ENCODE results near the gene SMYD3. TPM values are rescaled to one million over a fixed set of nuclear protein-coding genes. Genes with fewer than 3 reads are reported as not detected.

Gene SMYD3
- total RNA-seq, 1 experiment from 2014 or later = 29.6 TPM

DNA sequence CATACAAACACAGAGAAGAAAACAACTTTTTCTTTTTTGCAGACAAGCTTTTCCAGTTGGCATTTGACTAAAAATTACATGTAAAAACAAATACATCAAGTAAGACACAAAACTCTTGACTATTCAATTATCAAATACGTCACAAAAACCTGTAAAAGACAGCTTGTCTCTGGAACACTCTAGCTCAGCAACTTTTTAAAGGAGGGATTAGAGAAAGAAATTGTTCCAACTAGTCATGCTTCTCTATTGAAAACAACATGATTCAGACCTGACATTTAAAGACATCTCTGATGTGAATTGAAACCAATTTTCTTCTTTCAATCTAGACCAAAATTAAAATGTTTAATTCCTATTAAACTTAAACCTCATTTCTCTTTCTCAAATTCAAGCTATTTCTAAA is 30.3 kb downstream of the SMYD3 start:
- H3K36me3 ChIP-seq (ENCODE audit: low read depth) = no peaks in the 10 kb centered on the region
- DNase-seq = no peak
- intact Hi-C loops (cut with micrococcal nuclease; ENCODE audit: unreplicated experiment) = no loop called here
- no peaks in the 10 kb centered on the region for H3K9me3 ChIP-seq (ENCODE audit: insufficient read depth, low read depth)
- H4K20me1 ChIP-seq (ENCODE audit: insufficient read depth) = peaks cover 3% of the 10 kb centered on the region; the same call in 1 of the 2 replicates
- TF ChIP-seq, protein P1, sequence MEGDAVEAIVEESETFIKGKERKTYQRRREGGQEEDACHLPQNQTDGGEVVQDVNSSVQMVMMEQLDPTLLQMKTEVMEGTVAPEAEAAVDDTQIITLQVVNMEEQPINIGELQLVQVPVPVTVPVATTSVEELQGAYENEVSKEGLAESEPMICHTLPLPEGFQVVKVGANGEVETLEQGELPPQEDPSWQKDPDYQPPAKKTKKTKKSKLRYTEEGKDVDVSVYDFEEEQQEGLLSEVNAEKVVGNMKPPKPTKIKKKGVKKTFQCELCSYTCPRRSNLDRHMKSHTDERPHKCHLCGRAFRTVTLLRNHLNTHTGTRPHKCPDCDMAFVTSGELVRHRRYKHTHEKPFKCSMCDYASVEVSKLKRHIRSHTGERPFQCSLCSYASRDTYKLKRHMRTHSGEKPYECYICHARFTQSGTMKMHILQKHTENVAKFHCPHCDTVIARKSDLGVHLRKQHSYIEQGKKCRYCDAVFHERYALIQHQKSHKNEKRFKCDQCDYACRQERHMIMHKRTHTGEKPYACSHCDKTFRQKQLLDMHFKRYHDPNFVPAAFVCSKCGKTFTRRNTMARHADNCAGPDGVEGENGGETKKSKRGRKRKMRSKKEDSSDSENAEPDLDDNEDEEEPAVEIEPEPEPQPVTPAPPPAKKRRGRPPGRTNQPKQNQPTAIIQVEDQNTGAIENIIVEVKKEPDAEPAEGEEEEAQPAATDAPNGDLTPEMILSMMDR (conservative IDR thresholded peaks at IDR 0.05) = no peak
- TF ChIP-seq EZH2 (IDR thresholded peaks at IDR 0.05; ENCODE audit: low read depth) = no peak
- no peak overlapping the region for H3K27ac ChIP-seq
- H3F3A ChIP-seq (ENCODE audit: insufficient read depth, low read depth) = no peaks in the 10 kb centered on the region
- no peak overlapping the region for H2AFZ ChIP-seq
- ChIA-PET CTCF (no interaction called here), POLR2A (ENCODE audit: unreplicated experiment) (no interaction called here)
- no TSS peak for BruUV-seq (replicated peaks)
- no peak overlapping the region for H3K4me3 ChIP-seq
- H3K4me1 ChIP-seq (replicated peaks; ENCODE audit: insufficient read depth) = no peaks in the 10 kb centered on the region
- no peaks in the 10 kb centered on the region for H3K27me3 ChIP-seq (ENCODE audit: insufficient read depth, low read depth)
- no peak overlapping the region for H3K4me2 ChIP-seq
- H3K9me2 ChIP-seq (ENCODE audit: insufficient read depth) = no peaks in the 10 kb centered on the region
- H3K79me2 ChIP-seq (ENCODE audit: low read depth) = no peaks in the 10 kb centered on the region

DNA sequence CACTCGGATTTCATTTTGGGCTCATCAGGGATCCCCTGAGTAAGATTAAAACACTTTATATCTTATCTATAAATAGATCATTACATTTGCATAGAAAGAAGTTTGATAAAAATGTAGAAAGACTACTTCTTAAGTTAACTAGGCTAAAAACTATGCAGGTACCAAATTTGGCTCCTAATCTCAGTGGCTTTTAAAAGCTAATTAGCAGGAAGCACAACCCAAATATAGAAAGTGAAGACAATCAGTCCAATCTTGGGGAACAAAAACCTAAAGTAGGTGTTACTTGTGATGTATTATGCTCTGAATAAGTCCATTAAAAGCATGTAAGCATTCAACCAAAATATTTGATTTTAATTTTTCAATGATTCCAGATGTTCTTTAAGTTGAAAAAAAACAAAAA is 35.4 kb downstream of the SMYD3 start:
- no peaks in the 10 kb centered on the region for H3F3A ChIP-seq (ENCODE audit: insufficient read depth, low read depth)
- ChIA-PET CTCF (no interaction called here), POLR2A (ENCODE audit: unreplicated experiment) (no interaction called here)
- H3K9me3 ChIP-seq (ENCODE audit: insufficient read depth, low read depth) = no peaks in the 10 kb centered on the region
- H3K9me2 ChIP-seq (ENCODE audit: insufficient read depth) = no peaks in the 10 kb centered on the region
- H3K27me3 ChIP-seq (ENCODE audit: insufficient read depth, low read depth) = no peaks in the 10 kb centered on the region
- H3K36me3 ChIP-seq (ENCODE audit: low read depth) = no peaks in the 10 kb centered on the region
- H3K27ac ChIP-seq = no peak overlapping the region
- H3K4me2 ChIP-seq = no peak overlapping the region
- H3K4me3 ChIP-seq = no peak overlapping the region
- no peaks in the 10 kb centered on the region; the same call in none of the 2 replicates for H4K20me1 ChIP-seq (ENCODE audit: insufficient read depth)
- intact Hi-C loops (cut with micrococcal nuclease; ENCODE audit: unreplicated experiment) = no loop called here
- no peaks in the 10 kb centered on the region for H3K79me2 ChIP-seq (ENCODE audit: low read depth)
- TF ChIP-seq, protein P1 (conservative IDR thresholded peaks at IDR 0.05) = no peak
- no peak for TF ChIP-seq EZH2 (IDR thresholded peaks at IDR 0.05; ENCODE audit: low read depth)
- no peaks in the 10 kb centered on the region for H3K4me1 ChIP-seq (replicated peaks; ENCODE audit: insufficient read depth)
- no peak for DNase-seq
- no peak overlapping the region for H2AFZ ChIP-seq
- no TSS peak for BruUV-seq (replicated peaks)

DNA sequence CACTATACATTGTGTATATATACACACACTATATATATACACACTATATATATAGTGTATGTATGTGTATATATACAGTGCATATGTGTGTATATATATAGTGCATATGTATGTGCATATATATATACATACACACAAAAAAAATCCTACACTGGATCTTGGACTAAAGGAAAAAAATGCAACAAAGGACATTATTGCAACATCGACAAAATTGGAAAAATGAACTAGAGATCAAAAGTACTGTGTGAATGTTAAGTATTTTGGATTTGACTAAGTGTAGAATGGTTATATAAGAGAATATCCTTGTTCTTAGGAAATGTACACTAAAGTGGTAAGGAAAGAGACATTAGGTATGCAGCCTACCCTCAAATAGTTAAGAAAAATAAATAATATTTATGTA is 36.5 kb downstream of the SMYD3 start:
- CTCF ChIA-PET = no interaction called here
- no peaks in the 10 kb centered on the region for H3K79me2 ChIP-seq (ENCODE audit: low read depth)
- BruUV-seq (replicated peaks) = no TSS peak

More for the DNA sequence above, 36.5 kb downstream of the SMYD3 start:
- intact Hi-C loops (cut with micrococcal nuclease; ENCODE audit: unreplicated experiment) = no loop called here
- Histone ChIP-seq H3K27me3 (ENCODE audit: insufficient read depth, low read depth) (no peaks in the 10 kb centered on the region), H3K27ac (no peak overlapping the region), H4K20me1 (ENCODE audit: insufficient read depth) (no peaks in the 10 kb centered on the region; the same call in 1 of the 2 replicates), H3K4me2 (no peak overlapping the region), H3K9me3 (ENCODE audit: insufficient read depth, low read depth) (no peaks in the 10 kb centered on the region), H3F3A (ENCODE audit: insufficient read depth, low read depth) (no peaks in the 10 kb centered on the region), H3K4me1 (replicated peaks; ENCODE audit: insufficient read depth) (no peaks in the 10 kb centered on the region), H3K36me3 (ENCODE audit: low read depth) (no peaks in the 10 kb centered on the region), H3K4me3 (no peak overlapping the region), H2AFZ (no peak overlapping the region), H3K9me2 (ENCODE audit: insufficient read depth) (no peaks in the 10 kb centered on the region)
- no peak for DNase-seq
- TF ChIP-seq EZH2 (IDR thresholded peaks at IDR 0.05; ENCODE audit: low read depth) = no peak
- TF ChIP-seq, protein P1 (conservative IDR thresholded peaks at IDR 0.05) = no peak
- POLR2A ChIA-PET (ENCODE audit: unreplicated experiment) = no interaction called here
